OCI-LY7 (cell line): ENCODE results near the gene CCHCR1. TPM values are rescaled to one million over a fixed set of nuclear protein-coding genes. Genes with fewer than 3 reads are reported as not detected.
A peak's percentile ranks its signal among the peaks of the same experiment; 100 is the strongest.

ENCODE experiments used
- BruUV-seq: library from RNA; stranded (reverse); fragments of 400-500 nt; replicated peaks from 2 replicates; lab custom pipeline; 2021; lab: Mats Ljungman, UMichigan
- CTCF ChIA-PET: fragments of 300-600 bp; sonication (Branson Sonifier 250); formaldehyde crosslinking; loops from one replicate; lab custom pipeline; 2022; ENCODE audit warnings: antibody characterized with exemption; ENCODE audit not compliant: unreplicated experiment; lab: Charles Lee
- POLR2A ChIA-PET: fragments of 300-600 bp; sonication (Branson Sonifier 250); formaldehyde crosslinking; loops from one replicate; lab custom pipeline; 2022; ENCODE audit warnings: antibody characterized with exemption; lab: Charles Lee
- DNase-seq: peaks from one replicate; pipeline ENCODE4 v3.0.0-alpha.2; 2015; ENCODE audit warnings: low spot score
- H2AFZ ChIP-seq: fragments of 200-600 bp; sonication (generic), shearing (Covaris generic); 2 replicates; pipeline ENCODE4 v1.6.1; 2014; ENCODE audit warnings: mild to moderate bottlenecking, antibody characterized with exemption, low read length, moderate library complexity
- H3K27ac ChIP-seq: fragments of 200-600 bp; sonication (generic); 2 replicates; pipeline ENCODE4 v1.5.1; 2014; ENCODE audit warnings: mixed run types, low read depth, mild to moderate bottlenecking, moderate library complexity, low read length, inconsistent platforms; ENCODE audit not compliant: poor library complexity, severe bottlenecking
- H3K36me3 ChIP-seq: fragments of 200-600 bp; sonication (generic); 2 replicates; pipeline ENCODE4 v1.6.1; 2014; ENCODE audit warnings: mild to moderate bottlenecking, antibody characterized with exemption, low read length, moderate library complexity, mixed read lengths; ENCODE audit not compliant: insufficient read depth
- H3K4me1 ChIP-seq: fragments of 200-600 bp; sonication (generic); 2 replicates; pipeline ENCODE4 v1.5.1; 2014; ENCODE audit warnings: mild to moderate bottlenecking, low read length; ENCODE audit not compliant: insufficient read depth, poor library complexity, severe bottlenecking
- H3K4me2 ChIP-seq: fragments of 200-600 bp; sonication (generic); 2 replicates; pipeline ENCODE4 v1.6.1; 2014; ENCODE audit warnings: mild to moderate bottlenecking, low read length
- H3K4me3 ChIP-seq: fragments of 200-600 bp; sonication (generic); 2 replicates; pipeline ENCODE4 v1.5.1; 2014; ENCODE audit warnings: mild to moderate bottlenecking, low read depth, low read length; ENCODE audit not compliant: poor library complexity, severe bottlenecking
- H3K79me2 ChIP-seq: fragments of 200-600 bp; sonication (generic); 2 replicates; pipeline ENCODE4 v1.6.1; 2016; ENCODE audit warnings: low read depth, mild to moderate bottlenecking, low read length, moderate library complexity, mixed read lengths; ENCODE audit not compliant: insufficient read depth
- H3K9me2 ChIP-seq: fragments of 200-600 bp; sonication (generic); 2 replicates; pipeline ENCODE4 v1.6.1; 2016; ENCODE audit warnings: mild to moderate bottlenecking, low read length, mixed read lengths; ENCODE audit not compliant: insufficient read depth
- H3K9me3 ChIP-seq: fragments of 200-600 bp; sonication (generic); 2 replicates; pipeline ENCODE4 v1.6.1; 2014; ENCODE audit warnings: mild to moderate bottlenecking, mixed run types, low read length, mixed read lengths
- H4K20me1 ChIP-seq: fragments of 200-600 bp; sonication (generic); 2 replicates; pipeline ENCODE4 v1.6.1; 2014; ENCODE audit warnings: mild to moderate bottlenecking, antibody characterized with exemption, low read length, moderate library complexity, mixed read lengths; ENCODE audit not compliant: insufficient read depth
- CTCF ChIP-seq: fragments of 200-600 bp; sonication (generic); conservative IDR thresholded peaks from 2 replicates; pipeline ENCODE4 v1.5.1; 2014; ENCODE audit warnings: mild to moderate bottlenecking, antibody characterized with exemption, low read length, moderate library complexity, mixed read lengths
- EZH2phosphoT487 ChIP-seq: fragments of 200-600 bp; sonication (generic); IDR thresholded peaks from 2 replicates; pipeline ENCODE4 v1.6.1; 2018; ENCODE audit warnings: low read depth, borderline replicate concordance, mild to moderate bottlenecking, mixed run types, antibody characterized with exemption, low read length, moderate library complexity, mixed read lengths
- intact Hi-C: fragments of 100-400 bp; cut with micrococcal nuclease; formaldehyde crosslinking; loops from one replicate; pipeline ENCODE4 v1.10.0; 2022; ENCODE audit not compliant: unreplicated experiment
- total RNA-seq, 2 experiments: library from RNA; depleted of rRNA in 1 of 2; stranded (reverse); fragments of >200 nt in 1 of 2; shearing (Covaris generic) in 1 of 2; gene quantifications; 2 replicates each; pipeline ENCODE4 v1.2.3, GENCODE V29; 2014 to 2022

Gene CCHCR1
- total RNA-seq, 2 experiments from 2014 or later, result 23.9 to 33.0 TPM

DNA sequence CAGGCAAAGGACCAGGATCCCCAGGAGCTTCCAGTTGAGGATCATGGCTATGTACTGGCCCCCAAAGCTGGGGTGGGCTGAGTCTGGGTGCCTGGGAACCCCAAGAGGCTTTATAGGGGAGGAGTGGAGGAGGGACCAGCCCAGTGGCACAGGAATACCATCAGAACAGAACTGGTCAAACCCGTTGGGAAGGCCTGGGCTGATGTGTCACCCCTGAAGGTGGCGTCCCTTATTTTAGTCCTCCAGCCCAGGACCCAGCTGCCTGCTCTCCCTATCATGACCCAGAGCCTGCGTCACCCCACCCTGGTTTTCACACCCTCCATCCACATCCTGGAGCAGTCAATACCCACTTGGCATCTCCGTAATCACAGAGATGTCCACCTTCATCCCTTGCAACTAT lies 18.6 kb downstream of the CCHCR1 start, which contains the start of gene PSORS1C2:
Gene PSORS1C2 (minus strand): TSS at position 85 of the 400 bp plus-strand sequence. CDS start 40 bp downstream, at position 45.
- no peaks in the 10 kb centered on the region for H3K9me3 ChIP-seq
- H3K4me3 ChIP-seq, result no peak within 1 kb of the TSS
- intact Hi-C loops, result no loop called here
- no peaks in the 10 kb centered on the region for H3K9me2 ChIP-seq
- no peak for DNase-seq
- POLR2A ChIA-PET, result interaction anchor here (0.9 kb wide), 1 partner anchor 25 kb away, joined by 3 read pairs; no protein-coding TSS in a partner anchor
- no peaks in the 10 kb centered on the region for H3K79me2 ChIP-seq
- H4K20me1 ChIP-seq, result no peaks in the 10 kb centered on the region
- H3K4me2 ChIP-seq, result peak within 1 kb of the TSS; percentile 50; the same call in 1 of the 2 replicates
- no peaks in the 10 kb centered on the region for H3K36me3 ChIP-seq
- H3K4me1 ChIP-seq, result peaks cover 6% of the 10 kb centered on the region
- TF ChIP-seq EZH2phosphoT487 (no peak), CTCF (no peak)
- H2AFZ ChIP-seq, result no peak within 1 kb of the TSS; the same call in 1 of the 2 replicates
- no TSS peak for BruUV-seq
- CTCF ChIA-PET, result interaction anchor here (2.0 kb wide), 1 partner anchor 228 kb away, joined by 4 read pairs; no protein-coding TSS in a partner anchor
- H3K27ac ChIP-seq, result no peak within 1 kb of the TSS

- intact Hi-C loops, result no loop called here
Measured at GRCh38 chr6:31135710-31136109, 21.9 kb downstream of the CCHCR1 start.

More at GRCh38 chr6:31135710-31136109, 21.9 kb downstream of the CCHCR1 start:
- Histone ChIP-seq H2AFZ (no peak overlapping the region), H3K9me3 (no peaks in the 10 kb centered on the region), H3K4me2 (no peak overlapping the region), H4K20me1 (no peaks in the 10 kb centered on the region), H3K9me2 (no peaks in the 10 kb centered on the region), H3K36me3 (no peaks in the 10 kb centered on the region), H3K4me3 (no peak overlapping the region), H3K79me2 (no peaks in the 10 kb centered on the region), H3K27ac (no peak overlapping the region), H3K4me1 (peaks cover 6% of the 10 kb centered on the region)
- ChIA-PET POLR2A (no interaction called here), CTCF (no interaction called here)
- no TSS peak for BruUV-seq
- TF ChIP-seq EZH2phosphoT487, result no peak
- TF ChIP-seq CTCF, result no peak
- no peak for DNase-seq
